ENCODE data around the gene PCCA.
"Not testable (repeated sequence)": the region's sequence is repeated elsewhere in the genome, so short reads cannot be mapped to it uniquely, and the experiment has no call there.

PCCA gene

GRCh38 chr13:100149389-100149788 is 60.5 kb downstream of the PCCA start:
- DNase-seq (ENCODE audit: extremely low read depth, low read depth) = no peak
- no peak overlapping the region for H3K4me3 ChIP-seq (replicated peaks; ENCODE audit: low read depth, low read length)
- no peak for TF ChIP-seq CTCF (IDR thresholded peaks at IDR 0.05; ENCODE audit: low read depth, low read length, missing control alignments)

DNA sequence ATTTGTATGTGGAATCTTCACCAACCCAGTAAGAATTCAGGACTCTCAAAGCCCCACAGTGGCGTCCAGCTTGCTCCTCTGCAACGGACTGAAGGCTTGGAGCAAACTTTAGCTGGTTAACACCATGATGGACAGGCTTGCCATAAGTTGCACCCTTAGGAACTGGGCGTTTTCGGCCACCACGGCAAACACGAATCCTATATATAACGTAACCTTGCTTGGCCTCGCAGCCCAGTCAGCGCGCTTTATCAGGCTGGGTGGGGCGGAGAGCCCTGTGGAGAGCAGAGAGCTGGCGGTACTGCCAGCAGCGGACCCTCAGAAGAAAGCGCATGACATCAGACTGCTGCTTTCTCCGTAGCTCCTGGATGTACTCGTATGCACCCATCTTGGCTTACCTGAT is 61.8 kb downstream of the PCCA start:
- H3K4me3 ChIP-seq (replicated peaks; ENCODE audit: low read depth, low read length); DNase-seq (ENCODE audit: extremely low read depth, low read depth): not testable (repeated sequence)

- no peak for TF ChIP-seq CTCF (IDR thresholded peaks at IDR 0.05; ENCODE audit: low read depth, low read length, missing control alignments)
Observed at GRCh38 chr13:100154842-100155416, 66.0 kb downstream of the PCCA start.

GRCh38 chr13:100156788-100157187 is 67.9 kb downstream of the PCCA start:
- no peak for DNase-seq (ENCODE audit: extremely low read depth, low read depth)
- no peak for TF ChIP-seq CTCF (IDR thresholded peaks at IDR 0.05; ENCODE audit: low read depth, low read length, missing control alignments)
- no peak overlapping the region for H3K4me3 ChIP-seq (replicated peaks; ENCODE audit: low read depth, low read length)

More at GRCh38 chr13:100154842-100155416, 66.0 kb downstream of the PCCA start:
- no peak overlapping the region for H3K4me3 ChIP-seq (replicated peaks; ENCODE audit: low read depth, low read length)
- DNase-seq (ENCODE audit: extremely low read depth, low read depth) = no peak

DNA sequence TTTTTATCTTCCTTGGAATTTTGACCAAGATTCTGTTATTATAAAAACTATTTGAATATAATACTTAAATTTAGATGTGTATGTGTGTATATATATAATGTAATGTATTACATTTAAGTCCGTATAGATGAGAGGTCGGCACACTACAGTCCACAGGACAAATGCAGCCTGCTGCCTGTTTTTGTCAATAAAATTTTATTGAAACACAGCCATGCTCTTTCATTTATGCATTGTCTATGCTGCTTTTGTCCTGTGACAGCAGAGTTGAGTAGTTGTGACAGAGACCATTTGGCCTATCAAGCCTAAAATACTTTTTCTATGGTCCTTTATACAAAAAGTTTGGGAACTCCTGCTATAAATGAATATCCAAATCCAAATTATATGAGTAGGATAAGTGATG is 69.7 kb downstream of the PCCA start:
- no peak for TF ChIP-seq CTCF (IDR thresholded peaks at IDR 0.05; ENCODE audit: low read depth, low read length, missing control alignments)
- H3K4me3 ChIP-seq (replicated peaks; ENCODE audit: low read depth, low read length) = no peak overlapping the region
- DNase-seq (ENCODE audit: extremely low read depth, low read depth) = no peak

- H3K4me3 ChIP-seq (replicated peaks; ENCODE audit: low read depth, low read length) = no peak overlapping the region
- no peak for DNase-seq (ENCODE audit: extremely low read depth, low read depth)
- TF ChIP-seq CTCF (IDR thresholded peaks at IDR 0.05; ENCODE audit: low read depth, low read length, missing control alignments) = no peak
Observed at GRCh38 chr13:100159584-100159983, 70.7 kb downstream of the PCCA start.

- TF ChIP-seq CTCF (IDR thresholded peaks at IDR 0.05; ENCODE audit: low read depth, low read length, missing control alignments) = no peak
- no peak overlapping the region for H3K4me3 ChIP-seq (replicated peaks; ENCODE audit: low read depth, low read length)
- DNase-seq (ENCODE audit: extremely low read depth, low read depth) = no peak
Observed at GRCh38 chr13:100160450-100160849, 71.6 kb downstream of the PCCA start.
